Stimulated activated CD8-positive, alpha-beta memory T cell treated with anti-CD3 and anti-CD28 coated beads, Interleukin-15, amount 100 ng/mL, for 4 hours (primary cell): Measurements from ENCODE around the gene UMOD.
"Not testable (repeated sequence)": the region's sequence is repeated elsewhere in the genome, so short reads cannot be mapped to it uniquely, and the experiment has no call there.

Experiments
- DNase-seq, 2 donors: peaks; one replicate each; pipeline ENCODE4 v3.0.0-alpha.2; 2020; ENCODE audit warnings: low read depth in 2 of 2

UMOD gene

DNA sequence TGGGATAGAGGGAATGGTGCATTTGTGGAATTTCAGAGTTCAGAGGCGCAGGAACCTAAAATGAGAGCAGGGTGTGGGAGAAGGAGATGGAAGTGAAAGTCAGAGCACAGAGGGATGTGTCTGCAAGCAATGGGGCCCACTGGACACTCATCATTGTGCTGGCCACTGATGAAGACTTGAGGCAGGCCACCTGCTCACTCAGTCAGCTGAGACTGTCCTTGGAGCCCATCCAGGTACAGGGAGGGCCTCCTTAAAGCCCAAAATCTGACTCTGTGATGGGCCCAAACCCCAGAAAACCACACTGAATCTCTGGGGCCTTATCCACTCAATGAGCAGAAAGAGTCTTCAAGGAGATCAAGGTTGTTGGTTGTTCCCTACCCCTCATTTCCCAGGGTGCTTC is 30.8 kb downstream of the UMOD start:
- DNase-seq, result no peak

DNA sequence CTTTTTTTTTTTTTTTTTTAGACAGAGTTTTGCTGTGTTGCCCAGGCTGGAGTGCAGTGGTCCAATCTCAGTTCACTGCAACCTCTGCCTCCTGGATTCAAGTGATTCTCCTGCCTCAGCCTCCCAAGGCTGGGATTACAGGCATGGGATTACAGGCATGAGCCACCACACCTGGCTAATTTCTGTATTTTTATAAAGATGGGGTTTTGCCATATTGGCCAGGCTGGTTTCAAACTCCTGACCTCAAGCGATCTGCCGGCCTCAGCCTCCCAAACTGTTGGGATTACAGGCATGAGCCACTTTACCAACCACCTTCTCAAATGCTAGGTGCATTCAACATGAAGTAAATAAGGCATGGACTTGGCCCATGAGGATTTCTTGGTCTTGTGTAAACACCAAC is 31.5 kb downstream of the UMOD start:
- not testable (repeated sequence) for DNase-seq

- DNase-seq, result no peak
These were observed 31.9 kb downstream of the UMOD start for GRCh38 chr16:20320592-20320991.

- DNase-seq, result no peak
These were observed 32.3 kb downstream of the UMOD start for GRCh38 chr16:20320178-20320577.

DNA sequence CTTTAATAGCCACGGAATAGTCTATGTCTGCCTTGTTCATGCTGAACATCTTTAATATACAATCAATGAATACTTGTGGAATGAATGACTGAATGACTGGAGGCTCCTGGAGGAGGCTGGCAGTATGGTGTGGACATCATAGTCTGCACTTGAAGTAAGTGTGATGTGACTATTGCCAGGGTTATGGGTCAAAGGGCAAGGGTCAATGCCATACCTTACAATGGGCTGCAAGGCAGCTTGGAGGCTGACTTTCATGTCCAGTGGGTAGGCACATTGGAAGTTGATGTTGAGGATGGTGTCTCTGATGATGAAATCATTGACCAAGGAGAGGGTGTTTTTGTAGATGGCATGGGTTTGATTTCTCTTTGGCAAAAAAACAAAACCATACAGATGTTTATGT is 33.1 kb downstream of the UMOD start:
- no peak for DNase-seq

- no peak for DNase-seq
These were observed 34.1 kb downstream of the UMOD start for GRCh38 chr16:20318437-20318836.

DNA sequence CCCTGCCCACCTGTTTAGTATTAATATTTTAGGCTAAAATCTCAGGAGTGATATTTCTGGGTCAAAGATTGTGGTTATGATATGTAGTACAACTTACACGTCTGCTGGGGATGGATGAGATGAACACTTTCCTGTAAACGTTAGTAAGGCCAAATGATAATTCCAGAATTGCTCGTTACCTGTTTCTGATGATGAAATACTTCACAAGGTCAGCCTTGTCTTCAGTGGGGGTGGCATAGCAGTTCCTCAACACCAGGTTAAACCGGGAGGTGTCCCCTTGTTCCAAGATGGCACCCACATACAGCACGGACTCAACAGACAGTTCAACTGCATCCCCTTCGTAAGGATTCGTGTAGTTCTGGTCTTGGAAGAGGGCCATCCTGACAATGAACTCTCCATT is 34.5 kb downstream of the UMOD start:
- no peak for DNase-seq

- no peak for DNase-seq
These were observed 35.4 kb downstream of the UMOD start for GRCh38 chr16:20317117-20317516.

DNA sequence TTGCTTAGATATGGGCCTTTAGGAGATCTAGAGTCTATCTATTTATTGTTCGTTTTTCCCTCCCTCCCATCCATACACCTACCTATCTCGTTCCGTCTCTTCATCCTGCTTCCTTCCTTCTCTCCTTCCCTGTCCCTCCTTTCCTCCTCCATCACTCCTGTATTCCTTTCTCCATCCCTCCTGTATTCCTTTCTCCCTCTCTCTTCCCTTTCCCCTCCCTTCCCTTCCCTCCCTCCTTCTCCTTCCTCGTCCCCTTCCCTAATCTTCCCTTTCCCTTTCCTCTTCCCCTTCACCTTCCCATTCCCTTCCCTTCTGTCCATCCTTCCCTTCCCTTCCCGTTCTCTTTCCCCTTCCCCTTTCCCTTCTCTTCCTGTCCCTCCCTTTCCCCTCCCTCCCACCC is 35.8 kb downstream of the UMOD start:
- no peak for DNase-seq

- DNase-seq, result no peak
These were observed 36.8 kb downstream of the UMOD start for GRCh38 chr16:20315764-20316163.

- no peak for DNase-seq
These were observed 37.9 kb downstream of the UMOD start for GRCh38 chr16:20314575-20314974.

DNA sequence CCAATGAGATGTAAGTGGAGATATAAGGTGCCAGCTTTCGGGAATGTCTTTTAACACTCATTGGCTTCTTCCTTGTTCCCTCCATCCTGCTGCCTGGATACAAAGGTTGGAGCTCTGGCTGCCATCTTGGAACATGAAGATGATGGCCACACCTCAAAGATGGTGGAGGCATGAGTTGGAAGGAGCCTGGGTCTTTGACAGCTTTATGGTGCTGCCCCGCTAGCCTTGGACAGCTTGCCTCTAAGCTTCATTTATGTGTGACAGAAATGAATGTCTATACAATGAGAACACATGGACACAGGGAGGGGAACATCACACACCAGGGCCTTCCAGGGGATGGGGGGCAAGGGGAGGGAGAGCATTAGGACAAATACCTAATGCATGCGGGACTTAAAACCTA is 38.8 kb downstream of the UMOD start:
- DNase-seq, result no peak

DNA sequence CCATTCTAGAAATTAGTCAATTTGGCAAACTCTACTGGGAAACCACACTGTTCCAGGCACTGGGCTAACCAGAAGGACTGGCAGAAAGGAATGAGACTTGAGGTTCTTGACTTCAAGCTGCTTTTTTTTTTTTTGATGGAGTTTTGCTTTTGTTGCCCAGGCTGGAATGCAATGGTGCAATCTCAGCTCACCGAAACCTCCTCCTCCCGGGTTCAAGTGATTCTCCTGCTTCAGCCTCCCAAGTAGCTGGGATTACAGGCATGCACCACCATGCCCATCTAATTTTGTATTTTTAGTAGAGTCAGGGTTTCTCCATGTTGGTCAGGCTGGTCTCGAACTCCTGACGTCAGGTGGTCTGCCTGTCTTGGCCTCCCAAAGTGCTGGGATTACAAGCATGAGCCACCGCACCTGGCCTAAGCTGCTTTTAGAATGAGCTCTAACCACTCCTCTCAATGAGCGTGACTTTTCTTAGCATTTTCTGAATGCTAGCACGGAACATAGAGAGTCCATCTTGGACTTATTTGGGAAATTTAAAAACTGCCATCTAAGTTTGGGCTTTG is 39.9 kb downstream of the UMOD start:
- DNase-seq, result not testable (repeated sequence)

GRCh38 chr16:20311548-20311947 is 41.0 kb downstream of the UMOD start:
- no peak for DNase-seq

DNA sequence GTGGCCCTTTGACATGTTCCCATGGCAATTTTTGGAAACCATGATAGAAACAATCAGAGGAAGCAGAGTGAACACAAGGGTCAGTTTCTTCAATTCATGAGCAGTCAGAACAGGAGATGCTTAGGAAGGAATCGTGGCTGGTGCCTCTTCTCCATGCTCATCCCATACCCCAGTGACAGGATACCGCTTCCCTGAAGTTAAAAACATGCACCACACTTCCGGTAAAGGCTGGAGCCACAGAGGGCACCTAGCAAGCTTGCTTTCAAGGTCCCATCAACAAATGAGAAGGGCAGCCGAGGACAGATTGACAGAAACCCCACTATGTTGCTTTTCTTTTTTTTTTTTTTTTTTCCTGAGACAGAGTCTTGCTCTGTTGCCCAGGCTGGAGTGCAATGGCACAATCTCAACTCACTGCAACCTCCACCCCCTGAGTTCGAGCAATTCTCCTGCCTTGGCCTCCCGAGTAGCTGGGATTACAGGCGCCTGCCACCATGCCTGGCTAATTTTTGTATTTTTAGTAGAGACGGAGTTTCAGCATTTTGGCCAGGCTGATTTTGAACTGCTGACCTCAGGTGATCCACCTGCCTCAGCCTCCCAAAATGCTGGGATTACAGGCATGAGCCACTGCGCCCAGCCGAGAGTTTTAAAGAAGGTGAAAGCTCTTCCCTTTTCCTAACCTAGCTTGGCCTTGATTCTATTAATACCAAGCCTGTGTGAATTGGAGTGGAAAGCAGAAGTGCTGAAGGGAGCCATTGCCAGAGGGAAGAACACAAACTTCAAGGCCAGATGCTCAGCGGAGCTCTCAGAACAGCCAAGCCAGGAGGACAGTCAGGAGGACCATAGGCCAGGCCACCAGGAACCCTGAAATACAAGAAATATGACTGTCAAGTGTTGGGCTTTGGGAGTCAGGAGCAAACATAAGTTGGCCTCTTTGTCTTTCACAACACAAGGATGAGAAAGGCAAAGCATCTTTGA is 41.8 kb downstream of the UMOD start:
- no peak for DNase-seq

DNA sequence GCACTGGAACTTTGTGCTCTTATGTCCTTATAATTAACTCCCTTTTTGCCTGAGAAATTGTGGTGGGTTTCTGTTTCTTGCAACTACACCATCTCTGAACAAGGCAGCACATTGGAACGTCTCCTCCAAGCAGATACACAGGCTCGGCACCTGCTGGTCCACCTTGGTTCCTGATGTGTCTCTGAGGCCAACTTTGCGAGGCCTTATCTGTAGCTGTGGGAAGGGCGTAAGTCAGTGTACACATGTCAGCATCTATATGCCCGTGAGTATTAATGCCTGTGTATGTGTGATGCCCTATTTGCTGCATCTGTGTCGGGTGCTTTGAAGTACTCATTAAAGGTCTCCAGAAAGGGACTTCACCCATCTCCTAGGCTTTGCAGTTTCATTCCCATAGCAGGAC is 42.7 kb downstream of the UMOD start:
- no peak for DNase-seq

DNA sequence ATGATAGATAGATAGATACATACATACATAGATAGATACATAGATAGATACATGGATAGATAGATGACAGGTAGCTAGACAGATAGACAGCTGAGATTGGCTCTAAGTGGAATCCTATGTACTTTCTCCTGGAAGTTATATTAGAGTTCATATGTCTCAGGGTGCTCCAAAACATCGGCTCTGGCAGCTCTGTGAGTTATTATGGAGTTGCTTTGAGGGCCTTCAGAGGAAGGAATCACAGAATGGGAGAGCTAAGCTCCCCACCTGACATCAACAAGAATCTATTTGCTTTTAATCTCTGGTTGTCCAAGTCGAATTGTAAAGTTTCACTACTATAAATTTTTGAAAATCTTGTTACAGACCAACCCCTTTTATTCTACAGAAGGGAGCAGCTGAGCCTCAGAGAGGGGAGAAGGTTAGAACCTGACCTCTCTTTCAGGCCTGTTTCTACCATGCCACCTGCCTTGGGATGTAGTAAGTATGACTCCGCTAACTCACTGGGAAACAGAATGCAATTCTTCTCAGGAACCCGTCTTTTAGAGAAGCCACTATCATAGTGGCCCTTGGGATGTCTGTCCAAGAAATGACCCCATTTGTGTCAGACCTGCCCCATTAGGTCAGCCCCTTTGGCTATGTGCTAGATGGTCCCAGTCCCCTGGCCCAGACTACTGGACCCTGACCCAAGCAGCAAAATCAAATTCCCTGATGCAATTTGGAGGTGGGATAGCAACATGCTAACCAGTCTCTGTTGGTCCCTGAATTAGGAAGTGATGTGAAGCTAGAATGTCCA is 43.5 kb downstream of the UMOD start:
- DNase-seq, result no peak

- no peak for DNase-seq
These were observed 44.2 kb downstream of the UMOD start for GRCh38 chr16:20308266-20308665.

DNA sequence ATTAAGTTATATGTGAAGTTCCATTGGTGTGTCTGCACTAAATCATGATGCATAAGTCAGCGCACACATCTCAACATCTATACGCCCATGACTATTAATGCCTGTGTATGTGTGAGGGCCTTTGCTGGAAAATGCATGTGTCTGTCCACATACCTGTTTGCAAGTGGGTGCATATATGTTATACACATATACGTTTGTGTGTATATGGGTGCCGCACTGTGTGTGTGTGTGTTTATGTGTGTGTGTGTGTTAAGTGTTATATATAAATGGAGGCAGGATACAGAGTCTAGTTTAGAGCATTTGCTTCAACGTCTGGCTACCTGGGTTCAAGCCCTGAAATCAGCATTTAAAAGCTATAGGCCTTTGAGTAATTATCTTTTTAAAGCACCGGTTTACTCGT is 44.7 kb downstream of the UMOD start:
- DNase-seq, result no peak

DNA sequence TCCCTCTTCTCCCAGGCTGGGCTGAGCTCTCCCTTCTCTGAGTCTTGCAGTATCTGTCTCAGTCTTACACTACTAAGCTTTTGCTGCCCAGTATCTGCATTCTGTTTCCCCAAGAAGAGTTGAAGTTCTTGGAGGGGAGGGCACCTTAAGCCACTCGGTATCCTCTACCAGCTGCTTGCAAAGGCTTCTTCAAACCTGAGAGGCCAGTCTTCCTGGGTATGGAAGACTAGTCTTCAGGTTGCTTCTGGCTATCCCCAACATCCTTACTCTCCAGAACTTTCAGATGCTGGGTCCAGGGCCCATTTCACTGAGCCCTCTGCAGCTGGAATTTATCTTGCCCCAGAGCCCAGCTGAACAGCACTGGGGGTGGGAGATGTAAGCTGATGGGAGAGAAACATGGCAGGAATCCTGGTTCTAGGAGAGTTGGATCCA is 45.3 kb downstream of the UMOD start:
- no peak for DNase-seq

- DNase-seq, result no peak
These were observed 46.1 kb downstream of the UMOD start for GRCh38 chr16:20306401-20306800.

- DNase-seq, result no peak
These were observed 49.5 kb downstream of the UMOD start for GRCh38 chr16:20303012-20303411.

DNA sequence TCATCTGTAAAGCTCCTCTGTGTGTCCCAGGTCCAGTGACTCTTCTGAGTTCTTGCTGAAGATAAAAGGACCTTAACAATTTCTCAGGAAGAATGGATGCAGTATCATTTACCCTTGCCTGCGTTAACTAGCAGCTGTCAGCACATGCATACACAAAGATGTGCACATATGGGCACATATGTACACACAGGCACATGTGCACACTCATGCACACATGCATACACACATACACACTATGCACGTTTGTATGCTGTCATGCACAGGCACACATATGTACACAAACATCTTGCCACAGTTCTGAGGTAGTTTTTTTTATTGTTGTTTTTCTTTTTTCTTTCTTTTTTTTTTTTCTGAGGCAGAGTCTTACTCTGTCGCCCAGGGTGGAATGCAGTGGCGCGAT is 50.1 kb downstream of the UMOD start:
- no peak for DNase-seq
